H1 (cell line): ENCODE measurements around the gene HNF4A. TPM values are rescaled to one million over a fixed set of nuclear protein-coding genes. Genes with fewer than 3 reads are reported as not detected.

Experiments
- CTCF ChIA-PET: fragments of 300-600 bp; sonication (Branson Sonifier 250); formaldehyde crosslinking; loops from one replicate; lab custom pipeline; 2021; ENCODE audit not compliant: partially characterized antibody; lab: Charles Lee
- POLR2A ChIA-PET: fragments of 300-600 bp; sonication (Branson Sonifier 250); formaldehyde crosslinking; loops from one replicate; lab custom pipeline; 2021; ENCODE audit warnings: inconsistent platforms; ENCODE audit not compliant: partially characterized antibody; lab: Charles Lee
- DNase-seq, 2 experiments: peaks; one replicate each; pipeline versions ENCODE4 v3.0.0 to v3.0.0-alpha.2; 2010 to 2022; ENCODE audit warnings: low spot score in 2 of 2, low read depth in 1 of 2, mixed read lengths in 1 of 2
- FAIRE-seq: peaks from 2 replicates; lab custom pipeline; 2011; peaks lifted over from hg19 to GRCh38; lab: Jason Lieb, UNC
- H2AFZ ChIP-seq: 2 replicates; pipeline ENCODE4 v1.8.1; 2012; ENCODE audit warnings: low read length, inconsistent platforms
- H2AK5ac ChIP-seq: 2 replicates; pipeline ENCODE4 v1.6.1; 2013; ENCODE audit warnings: low read depth, low read length
- H2BK120ac ChIP-seq: replicated peaks from 2 replicates; pipeline ENCODE3; 2013; ENCODE audit warnings: low read depth, low read length, inconsistent platforms
- H2BK12ac ChIP-seq: 2 replicates; pipeline ENCODE4 v1.6.1; 2013; ENCODE audit warnings: low read depth, low read length
- H2BK15ac ChIP-seq: 2 replicates; pipeline ENCODE4 v1.6.1; 2013; ENCODE audit warnings: low read length
- H2BK20ac ChIP-seq: 2 replicates; pipeline ENCODE4 v1.6.1; 2013; ENCODE audit warnings: low read length
- H2BK5ac ChIP-seq: 2 replicates; pipeline ENCODE4 v1.6.1; 2013; ENCODE audit warnings: low read depth, low read length
- H3K14ac ChIP-seq: 2 replicates; pipeline ENCODE4 v1.6.1; 2013; ENCODE audit warnings: inconsistent platforms; ENCODE audit not compliant: insufficient read length
- H3K18ac ChIP-seq: 2 replicates; pipeline ENCODE4 v1.6.1; 2013; ENCODE audit warnings: low read length; ENCODE audit errors: extremely low read depth
- H3K23ac ChIP-seq: 2 replicates; pipeline ENCODE4 v1.6.1; 2013; ENCODE audit warnings: inconsistent platforms; ENCODE audit not compliant: insufficient read length
- H3K23me2 ChIP-seq: 2 replicates; pipeline ENCODE4 v1.6.1; 2013; ENCODE audit warnings: low read depth, low read length
- H3K27ac ChIP-seq: 2 replicates; pipeline ENCODE4 v1.6.1; 2011; ENCODE audit warnings: low read depth, low read length, inconsistent platforms
- H3K27me3 ChIP-seq, 4 experiments: replicated peaks in 1 of 4; 1 replicate in 1 of 4; 2 replicates in 3 of 4; pipeline versions ENCODE4 v1.6.1 to v1.8.1; 2011 to 2013; ENCODE audit warnings: low read length in 3 of 4, mild to moderate bottlenecking in 3 of 4, inconsistent platforms in 2 of 4, mixed read lengths in 2 of 4, moderate library complexity in 1 of 4; ENCODE audit not compliant: control insufficient read depth in 3 of 4, insufficient read depth in 3 of 4; ENCODE audit errors: extremely low read depth in 1 of 4
- H3K36me3 ChIP-seq, 4 experiments: 2 replicates each; pipeline versions ENCODE4 v1.6.1 to v1.8.1; 2011 to 2013; ENCODE audit warnings: mild to moderate bottlenecking in 4 of 4, low read length in 3 of 4, moderate library complexity in 2 of 4, control low read depth in 1 of 4, inconsistent platforms in 1 of 4; ENCODE audit not compliant: insufficient read depth in 4 of 4, control insufficient read depth in 2 of 4
- H3K4ac ChIP-seq: replicated peaks from 2 replicates; pipeline ENCODE3; 2013; ENCODE audit warnings: low read length, low read depth, mixed read lengths, inconsistent platforms; ENCODE audit not compliant: insufficient read length
- H3K4me1 ChIP-seq, 4 experiments: replicated peaks in 1 of 4; 1 replicate in 1 of 4; 2 replicates in 3 of 4; pipeline versions ENCODE4 v1.6.1 to v1.8.1; 2011 to 2013; ENCODE audit warnings: low read length in 3 of 4, inconsistent platforms in 2 of 4, mixed read lengths in 1 of 4; ENCODE audit not compliant: insufficient read depth in 4 of 4, control insufficient read depth in 3 of 4
- H3K4me2 ChIP-seq, 2 experiments: 2 replicates each; pipeline versions ENCODE4 v1.6.1 to v1.8.1; 2011 to 2013; ENCODE audit warnings: low read depth in 2 of 2, low read length in 2 of 2, control low read depth in 1 of 2, inconsistent platforms in 1 of 2, mild to moderate bottlenecking in 1 of 2; ENCODE audit not compliant: insufficient read depth in 1 of 2
- H3K4me3 ChIP-seq, 4 experiments: fragments of 200-600, 300-600 bp in 1 of 4; sonication (generic), shearing (Covaris generic), sonication (Bioruptor Twin) in 1 of 4; 2 replicates each; pipeline versions ENCODE4 v1.5.1 to v1.8.1; 2011 to 2016; ENCODE audit warnings: low read length in 4 of 4, low read depth in 3 of 4, control low read depth in 2 of 4, inconsistent platforms in 2 of 4, mild to moderate bottlenecking in 2 of 4, mixed read lengths in 1 of 4, moderate library complexity in 1 of 4; ENCODE audit not compliant: insufficient read depth in 2 of 4; ENCODE audit errors: extremely low read depth in 1 of 4
- H3K56ac ChIP-seq: replicated peaks from 2 replicates; pipeline ENCODE3; 2013; ENCODE audit warnings: low read depth, mild to moderate bottlenecking, mixed read lengths, low read length, inconsistent platforms; ENCODE audit not compliant: insufficient read length
- H3K79me1 ChIP-seq: 2 replicates; pipeline ENCODE4 v1.6.1; 2013; ENCODE audit warnings: low read depth, low read length, control low read depth
- H3K79me2 ChIP-seq, 2 experiments: 2 replicates each; pipeline versions ENCODE4 v1.6.1 to v1.8.1; 2012 to 2013; ENCODE audit warnings: low read length in 2 of 2, mild to moderate bottlenecking in 2 of 2, inconsistent platforms in 1 of 2; ENCODE audit not compliant: insufficient read depth in 2 of 2, control insufficient read depth in 1 of 2
- H3K9ac ChIP-seq, 4 experiments: replicated peaks in 1 of 4; 1 replicate in 1 of 4; 2 replicates in 3 of 4; pipeline versions ENCODE4 v1.6.1 to v1.8.1; 2011 to 2013; ENCODE audit warnings: low read depth in 3 of 4, low read length in 3 of 4, control low read depth in 2 of 4, mild to moderate bottlenecking in 2 of 4, moderate library complexity in 2 of 4, inconsistent platforms in 1 of 4; ENCODE audit errors: extremely low read depth in 1 of 4
- H3K9me3 ChIP-seq, 2 experiments: 2 replicates each; pipeline versions ENCODE4 v1.6.1 to v1.8.1; 2012 to 2013; ENCODE audit warnings: mild to moderate bottlenecking in 2 of 2, moderate library complexity in 2 of 2, control low read depth in 1 of 2, inconsistent platforms in 1 of 2, low read depth in 1 of 2, low read length in 1 of 2, mixed read lengths in 1 of 2; ENCODE audit not compliant: insufficient read depth in 2 of 2
- H4K20me1 ChIP-seq, 2 experiments: replicated peaks in 1 of 2; 2 replicates each; pipeline versions ENCODE3 to v1.8.1; 2011 to 2013; ENCODE audit warnings: inconsistent platforms in 2 of 2, low read length in 2 of 2, mild to moderate bottlenecking in 1 of 2; ENCODE audit not compliant: insufficient read depth in 2 of 2, control insufficient read depth in 1 of 2
- H4K5ac ChIP-seq: 2 replicates; pipeline ENCODE4 v1.6.1; 2013; ENCODE audit warnings: low read length, low read depth, mixed read lengths, inconsistent platforms; ENCODE audit not compliant: insufficient read length
- H4K8ac ChIP-seq: 2 replicates; pipeline ENCODE4 v1.8.0; 2013; ENCODE audit warnings: mild to moderate bottlenecking, moderate library complexity, low read length, inconsistent platforms; ENCODE audit not compliant: insufficient read depth; ENCODE audit errors: extremely low read depth
- H4K91ac ChIP-seq: replicated peaks from 2 replicates; pipeline ENCODE3; 2013; ENCODE audit warnings: low read length, mixed read lengths, inconsistent platforms; ENCODE audit not compliant: insufficient read length
- CHD2 ChIP-seq: IDR thresholded peaks from 2 replicates; pipeline ENCODE4 v1.6.1; 2012; ENCODE audit warnings: low read length, improper control_type of control experiment
- HDAC6 ChIP-seq: IDR thresholded peaks from one replicate; pipeline ENCODE4 v1.7.1; 2012; ENCODE audit warnings: low read depth, mild to moderate bottlenecking, inconsistent platforms, low read length, moderate library complexity
- JUND ChIP-seq: IDR thresholded peaks from 2 replicates; pipeline ENCODE4 v1.6.1; 2011; ENCODE audit warnings: mild to moderate bottlenecking, improper control_type of control experiment, low read length
- ZNF274 ChIP-seq: IDR thresholded peaks from 2 replicates; pipeline ENCODE4 v1.7.0; 2012; ENCODE audit warnings: low read length, borderline replicate concordance; ENCODE audit errors: extremely low read depth
- WGBS, 2 experiments: shearing (Covaris generic) in 1 of 2; methylation state at CpG; one replicate each; pipeline versions ENCODE4 v1.1.6 to v1.1.7; 2013 to 2015; ENCODE audit warnings: low lambda C conversion rate in 2 of 2, mixed read lengths in 2 of 2, inconsistent platforms in 1 of 2, low coverage in 1 of 2, missing lambda C conversion rate in 1 of 2; ENCODE audit not compliant: insufficient replicate concordance in 2 of 2, insufficient coverage in 1 of 2, insufficient read length in 1 of 2; ENCODE audit errors: extremely low coverage in 1 of 2, missing lambda C conversion rate in 1 of 2; 5-methylcytosine and 5-hydroxymethylcytosine counted together
- polyA plus RNA-seq, 7 experiments: library from polyadenylated mRNA; depleted of rRNA in 3 of 7; stranded (reverse) in 5 of 7; unstranded in 2 of 7; fragments of >200 nt in 5 of 7; fragments of 200-250 nt in 2 of 7; gene quantifications; 1 replicate in 5 of 7; 2 replicates in 1 of 7; 4 replicates in 1 of 7; pipeline versions ENCODE4 v1.2.1 to v1.2.3, GENCODE V29; 2011 to 2013; ENCODE audit warnings: missing spikeins in 2 of 7, mixed read lengths in 2 of 7
- total RNA-seq: library from RNA; stranded (reverse); fragmentation: NEBNext Ultra II Directional; extraction: Animal tissue kit (Norgen Biotek cat#: 25700); gene quantifications from 2 replicates; pipeline ENCODE4 v1.2.1, GENCODE V29; 2021

The HNF4A gene
- total and polyA plus RNA-seq, 2 of the 8 experiments (the other 6 are each of a cell fraction or from before 2014, with no cell fraction given) = 0.03 TPM; not detected in 1

DNA sequence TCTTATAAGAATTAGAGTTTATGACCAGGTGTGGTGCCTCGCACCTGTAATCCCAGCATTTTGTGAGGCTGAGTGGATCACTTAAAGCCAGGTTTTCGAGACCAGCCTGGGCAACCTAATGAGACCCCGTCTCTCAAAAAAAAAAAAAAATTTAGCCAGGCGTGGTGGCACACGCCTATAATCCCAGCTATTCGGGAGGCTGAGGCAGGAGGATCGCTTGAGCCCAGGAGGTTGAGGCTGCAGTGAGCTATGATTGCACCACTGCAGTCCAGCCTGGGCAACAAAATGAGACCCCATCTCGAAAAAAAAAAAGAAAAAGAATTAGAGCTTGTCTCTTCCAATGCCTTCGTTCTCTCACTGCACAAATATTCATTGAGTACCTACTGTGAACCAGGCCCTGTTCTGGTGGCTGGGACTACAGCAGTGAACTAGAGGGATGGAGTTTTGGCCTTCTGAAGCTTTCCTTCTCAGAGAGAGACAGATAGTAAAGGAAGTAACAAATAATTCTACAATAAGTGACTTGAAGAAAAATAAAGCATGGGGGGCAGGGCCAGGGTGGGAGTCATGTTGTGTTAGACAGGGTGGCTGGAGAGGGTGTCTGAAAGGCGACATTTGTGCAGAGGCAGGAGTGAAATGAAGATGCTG lies 56.4 kb downstream of the HNF4A start:
- H3K9ac ChIP-seq = no peak overlapping the region
- H3K27me3 ChIP-seq = no peaks in the 10 kb centered on the region
- 84% methylated on average over 10 of the region's 10 CpGs; no CpG with 5 or more reads in 1 of the 2 experiments for WGBS, 2 experiments
- H3K56ac ChIP-seq = no peak overlapping the region
- H2BK12ac ChIP-seq = no peak overlapping the region
- H4K91ac ChIP-seq = no peak overlapping the region
- H3K79me2 ChIP-seq = no peaks in the 10 kb centered on the region
- ChIA-PET POLR2A (no interaction called here), CTCF (interaction anchor here (0.7 to 4.2 kb wide), 6 partner anchors 23 to 222 kb away, joined by 3 to 12 read pairs (median 8); no protein-coding TSS in a partner anchor)
- no peak overlapping the region for H4K8ac ChIP-seq
- H2AK5ac ChIP-seq = no peak overlapping the region
- TF ChIP-seq JUND = no peak
- TF ChIP-seq HDAC6 = no peak
- TF ChIP-seq ZNF274 = no peak
- TF ChIP-seq CHD2 = no peak
- no peak overlapping the region for H3K27ac ChIP-seq
- no peaks in the 10 kb centered on the region for H3K36me3 ChIP-seq
- no peaks in the 10 kb centered on the region; a peak in 1 of 7 replicates for H3K4me1 ChIP-seq
- no peak for FAIRE-seq
- H3K9me3 ChIP-seq = no peaks in the 10 kb centered on the region
- no peaks in the 10 kb centered on the region for H3K79me1 ChIP-seq
- H3K14ac ChIP-seq = no peak overlapping the region
- H3K23me2 ChIP-seq = no peaks in the 10 kb centered on the region
- H2BK15ac ChIP-seq = no peak overlapping the region
- H3K4me2 ChIP-seq = no peak overlapping the region
- H3K18ac ChIP-seq = no peak overlapping the region
- H2BK20ac ChIP-seq = no peak overlapping the region
- H3K4me3 ChIP-seq = no peak overlapping the region
- no peak overlapping the region for H2BK120ac ChIP-seq
- peak overlapping the region; percentile 70 for H2AFZ ChIP-seq
- H4K20me1 ChIP-seq = no peaks in the 10 kb centered on the region
- no peak overlapping the region for H2BK5ac ChIP-seq
- H3K4ac ChIP-seq = no peak overlapping the region
- H4K5ac ChIP-seq = no peak overlapping the region
- no peak for DNase-seq
- no peak overlapping the region for H3K23ac ChIP-seq
